Tibial artery (tissue), 4 donors: Measurements from ENCODE around the gene PSMD5.

Experiments
- DNase-seq, 2 donors: peaks; one replicate each; pipeline ENCODE4 v3.0.0-alpha.2; 2019
- H3K27ac ChIP-seq, 2 donors: fragments of 200-600 bp; sonication (generic) in 1 of 2; 1 replicate in 1 of 2; 2 replicates in 1 of 2; pipeline ENCODE4 v1.5.1; 2018 to 2019; ENCODE audit warnings: mild to moderate bottlenecking in 1 of 2
- H3K27me3 ChIP-seq, 2 donors: fragments of 200-600 bp; sonication (generic) in 1 of 2; one replicate each; pipeline versions ENCODE4 v1.5.1 to v1.6.0; 2016 to 2019
- H3K36me3 ChIP-seq, 3 donors: fragments of 200-600 bp; sonication (generic) in 2 of 3; one replicate each; pipeline ENCODE4 v1.5.1; 2016 to 2019; ENCODE audit warnings: mild to moderate bottlenecking in 2 of 3
- H3K4me1 ChIP-seq, 4 donors: fragments of 200-600 bp; sonication (generic) in 2 of 4; 1 replicate in 3 of 4; 2 replicates in 1 of 4; pipeline ENCODE4 v1.5.1; 2016 to 2019
- H3K4me3 ChIP-seq, 2 donors: fragments of 200-600 bp; sonication (generic) in 1 of 2; 1 replicate in 1 of 2; 2 replicates in 1 of 2; pipeline ENCODE4 v1.5.1; 2018 to 2019; ENCODE audit warnings: mild to moderate bottlenecking in 2 of 2
- H3K9me3 ChIP-seq, 3 donors: fragments of 200-600 bp; sonication (generic) in 1 of 3; one replicate each; pipeline ENCODE4 v1.5.1; 2016 to 2019
- CTCF ChIP-seq, 2 experiments: fragments of 200-600 bp in 1 of 2; fragments of 450-650 bp in 1 of 2; IDR thresholded peaks; one replicate each; pipeline ENCODE4 v1.5.1; 2017 to 2019; ENCODE audit warnings: antibody characterized with exemption in 2 of 2, mild to moderate bottlenecking in 1 of 2, moderate library complexity in 1 of 2
- intact Hi-C: fragments of 100-400 bp; cut with DNase I; formaldehyde crosslinking; loops from one replicate; pipeline ENCODE4 v1.15.0; 2023; ENCODE audit warnings: low total_unique reads

Gene PSMD5

DNA sequence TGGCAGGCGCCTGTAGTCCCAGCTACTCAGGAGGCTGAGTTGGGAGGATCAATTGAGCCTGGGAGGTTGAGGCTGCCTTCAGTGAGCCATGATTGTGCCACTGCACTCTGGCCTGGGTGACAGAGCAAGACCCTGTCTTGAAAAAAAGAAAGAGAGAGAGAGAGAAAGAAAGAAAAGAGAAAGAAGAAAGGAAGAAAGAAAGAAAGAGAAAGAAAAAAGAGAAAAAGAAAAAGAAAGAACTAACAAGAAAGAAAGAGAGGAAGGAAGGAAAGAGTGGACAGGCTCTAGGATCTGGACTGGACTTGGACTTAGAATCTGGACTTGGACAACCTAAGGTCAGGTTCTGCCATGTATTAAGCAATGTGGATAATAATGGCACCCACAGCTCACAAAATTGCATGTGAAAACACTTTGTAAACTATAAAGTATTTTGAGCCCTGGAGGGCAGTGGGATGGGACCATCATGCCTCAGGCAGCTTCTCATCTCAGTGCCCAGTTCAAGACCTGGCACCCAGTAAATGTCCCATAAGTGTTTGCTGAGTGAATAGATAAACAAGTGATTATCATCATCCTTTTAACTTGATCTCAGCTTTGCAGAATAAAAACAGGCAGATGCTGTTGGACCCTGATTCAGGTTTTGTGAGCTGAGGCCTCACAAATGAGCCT, 47.0 kb upstream of the PSMD5 start:
- Histone ChIP-seq H3K27ac (peak overlapping the region in 1 of 2 donors; percentile 48), H3K4me1 (peaks cover 0 to 21% (median 16%) of the 10 kb centered on the region in 4 donors), H3K36me3 (no peaks in the 10 kb centered on the region), H3K9me3 (no peaks in the 10 kb centered on the region), H3K27me3 (no peaks in the 10 kb centered on the region), H3K4me3 (no peak overlapping the region)
- intact Hi-C loops: no loop called here
- no peak for DNase-seq
- no peak for TF ChIP-seq CTCF (IDR thresholded peaks at IDR 0.05)

GRCh38 chr9:120888626-120889025, 45.9 kb upstream of the PSMD5 start:
- no peaks in the 10 kb centered on the region for H3K9me3 ChIP-seq
- no peaks in the 10 kb centered on the region for H3K27me3 ChIP-seq
- intact Hi-C loops: no loop called here
- no peak overlapping the region for H3K27ac ChIP-seq
- peaks cover 0 to 10% (median 8%) of the 10 kb centered on the region in 4 donors for H3K4me1 ChIP-seq
- H3K36me3 ChIP-seq: no peaks in the 10 kb centered on the region
- no peak for TF ChIP-seq CTCF (IDR thresholded peaks at IDR 0.05)
- no peak overlapping the region for H3K4me3 ChIP-seq
- DNase-seq: no peak

DNA sequence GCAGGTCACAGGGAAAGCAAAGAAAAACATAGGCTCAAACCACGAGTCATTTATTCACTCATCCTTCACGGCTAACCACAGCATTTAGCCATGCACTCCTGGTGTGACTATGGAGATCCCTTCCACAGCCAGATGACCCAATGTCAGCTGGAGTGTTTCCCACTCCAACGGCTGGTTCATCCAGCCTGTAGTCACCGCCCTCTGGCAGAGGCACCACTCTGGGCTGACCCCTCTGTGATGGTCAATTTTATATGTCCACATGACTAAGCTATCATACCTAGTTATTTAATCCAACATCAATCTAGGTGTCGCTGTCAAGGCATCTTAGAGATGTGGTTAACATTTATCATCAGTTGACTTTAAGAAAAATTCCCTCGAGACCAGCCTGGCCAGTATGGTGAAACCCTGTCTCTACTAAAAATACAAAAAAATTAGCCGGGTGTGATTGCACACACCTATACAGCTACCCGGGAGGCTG, 43.8 kb upstream of the PSMD5 start:
- intact Hi-C loops: no loop called here
- Histone ChIP-seq H3K36me3 (no peaks in the 10 kb centered on the region), H3K9me3 (no peaks in the 10 kb centered on the region), H3K4me3 (no peak overlapping the region), H3K27ac (no peak overlapping the region), H3K27me3 (no peaks in the 10 kb centered on the region), H3K4me1 (no peaks in the 10 kb centered on the region)
- TF ChIP-seq CTCF (IDR thresholded peaks at IDR 0.05): no peak
- DNase-seq: peak in 1 of 2 donors; percentile 74

- Histone ChIP-seq H3K4me3 (no peak overlapping the region), H3K4me1 (no peaks in the 10 kb centered on the region), H3K27ac (no peak overlapping the region), H3K27me3 (no peaks in the 10 kb centered on the region), H3K9me3 (no peaks in the 10 kb centered on the region), H3K36me3 (no peaks in the 10 kb centered on the region)
- DNase-seq: no peak
- no peak for TF ChIP-seq CTCF (IDR thresholded peaks at IDR 0.05)
- intact Hi-C loops: no loop called here
These were observed 43.2 kb upstream of the PSMD5 start for GRCh38 chr9:120885958-120886357.

DNA sequence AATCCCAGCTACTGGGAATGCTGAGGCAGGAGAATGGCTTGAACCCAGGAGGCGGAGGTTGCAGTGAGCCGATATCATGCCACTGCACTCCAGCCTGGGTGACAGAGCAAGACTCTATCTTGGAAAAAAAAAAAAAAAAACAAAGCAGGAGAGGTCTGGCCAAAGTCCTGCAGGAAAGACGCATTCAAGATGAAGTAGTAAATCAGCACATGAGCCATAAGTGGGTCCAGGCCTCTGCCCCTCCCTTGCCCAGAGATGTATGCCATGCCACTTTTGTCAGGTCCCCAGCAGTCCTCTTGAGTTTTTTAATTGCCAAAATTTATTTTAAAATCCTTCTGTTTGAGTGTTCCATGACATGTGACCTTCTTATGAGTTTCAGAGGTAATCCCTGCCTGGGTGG, 42.7 kb upstream of the PSMD5 start:
- intact Hi-C loops: no loop called here
- Histone ChIP-seq H3K36me3 (no peaks in the 10 kb centered on the region), H3K4me1 (no peaks in the 10 kb centered on the region), H3K4me3 (no peak overlapping the region), H3K27me3 (no peaks in the 10 kb centered on the region), H3K9me3 (no peaks in the 10 kb centered on the region), H3K27ac (no peak overlapping the region)
- no peak for DNase-seq
- TF ChIP-seq CTCF (IDR thresholded peaks at IDR 0.05): no peak
